ENCODE results near the gene SGCA. TPM values are rescaled to one million over a fixed set of nuclear protein-coding genes. Genes with fewer than 3 reads are reported as not detected.

SGCA gene
- polyA plus RNA-seq, 1 donor (not counting 4 experiments of a cell fraction or from before 2014, with no cell fraction given) = not detected

- Histone ChIP-seq H3K9ac (ENCODE audit: control insufficient read depth, extremely low read depth, insufficient read depth, low read length) (no peak overlapping the region), H3K79me2 (ENCODE audit: control insufficient read depth, insufficient read depth, low read length) (no peaks in the 10 kb centered on the region), H3K9me3 (ENCODE audit: control insufficient read depth, low read depth, low read length) (no peaks in the 10 kb centered on the region), H3K27ac (ENCODE audit: control insufficient read depth, insufficient read depth, low read length) (no peak overlapping the region), H3K27me3 (ENCODE audit: control insufficient read depth, extremely low read depth, insufficient read depth, low read length) (no peaks in the 10 kb centered on the region), H3K36me3 (ENCODE audit: control insufficient read depth in 2 of 2, extremely low read depth in 1 of 2, insufficient read depth in 2 of 2, low read length in 2 of 2) (peaks cover 47 to 55% of the 10 kb centered on the region in 2 experiments), H3K4me2 (ENCODE audit: control insufficient read depth, extremely low read depth, insufficient read depth, low read depth, low read length) (no peak overlapping the region), H3K4me3 (ENCODE audit: control insufficient read depth in 2 of 3, extremely low read depth in 1 of 3, insufficient read depth in 2 of 3, low read depth in 1 of 3, low read length in 3 of 3) (no peak overlapping the region), H3K9me1 (ENCODE audit: control insufficient read depth, extremely low read depth, insufficient read depth, low read length) (no peaks in the 10 kb centered on the region), H4K20me1 (ENCODE audit: control insufficient read depth, extremely low read depth, insufficient read depth, low read length) (peaks cover 4% of the 10 kb centered on the region), H2AFZ (ENCODE audit: control insufficient read depth, low read length) (no peak overlapping the region), H3K4me1 (ENCODE audit: control insufficient read depth, extremely low read depth, insufficient read depth, low read length) (no peaks in the 10 kb centered on the region)
- DNase-seq (ENCODE audit: low read depth, low spot score) (no peak), FAIRE-seq (no peak)
- dilution Hi-C loops (cut with MboI; ENCODE audit: extremely low pct_ligation_motif_present, low sequenced_read_pairs) = no loop called here
- no peak for TF ChIP-seq EZH2 (IDR thresholded peaks at IDR 0.05; ENCODE audit: low read length)
- TF ChIP-seq, protein P1, sequence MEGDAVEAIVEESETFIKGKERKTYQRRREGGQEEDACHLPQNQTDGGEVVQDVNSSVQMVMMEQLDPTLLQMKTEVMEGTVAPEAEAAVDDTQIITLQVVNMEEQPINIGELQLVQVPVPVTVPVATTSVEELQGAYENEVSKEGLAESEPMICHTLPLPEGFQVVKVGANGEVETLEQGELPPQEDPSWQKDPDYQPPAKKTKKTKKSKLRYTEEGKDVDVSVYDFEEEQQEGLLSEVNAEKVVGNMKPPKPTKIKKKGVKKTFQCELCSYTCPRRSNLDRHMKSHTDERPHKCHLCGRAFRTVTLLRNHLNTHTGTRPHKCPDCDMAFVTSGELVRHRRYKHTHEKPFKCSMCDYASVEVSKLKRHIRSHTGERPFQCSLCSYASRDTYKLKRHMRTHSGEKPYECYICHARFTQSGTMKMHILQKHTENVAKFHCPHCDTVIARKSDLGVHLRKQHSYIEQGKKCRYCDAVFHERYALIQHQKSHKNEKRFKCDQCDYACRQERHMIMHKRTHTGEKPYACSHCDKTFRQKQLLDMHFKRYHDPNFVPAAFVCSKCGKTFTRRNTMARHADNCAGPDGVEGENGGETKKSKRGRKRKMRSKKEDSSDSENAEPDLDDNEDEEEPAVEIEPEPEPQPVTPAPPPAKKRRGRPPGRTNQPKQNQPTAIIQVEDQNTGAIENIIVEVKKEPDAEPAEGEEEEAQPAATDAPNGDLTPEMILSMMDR (optimal IDR thresholded peaks at IDR 0.05 in 1 of 3, IDR thresholded peaks at IDR 0.05 in 1 of 3, conservative IDR thresholded peaks at IDR 0.05 in 1 of 3; ENCODE audit: extremely low read depth in 1 of 3, insufficient read depth in 2 of 3, low read length in 3 of 3) = no peak
Measured at GRCh38 chr17:50136096-50136687, 29.6 kb upstream of the SGCA start.

- no peak overlapping the region for H3K9ac ChIP-seq (ENCODE audit: control insufficient read depth, extremely low read depth, insufficient read depth, low read length)
- H3K36me3 ChIP-seq (ENCODE audit: control insufficient read depth in 2 of 2, extremely low read depth in 1 of 2, insufficient read depth in 2 of 2, low read length in 2 of 2) = peaks cover 47 to 62% of the 10 kb centered on the region in 2 experiments
- FAIRE-seq = no peak
- dilution Hi-C loops (cut with MboI; ENCODE audit: extremely low pct_ligation_motif_present, low sequenced_read_pairs) = no loop called here
- H3K4me2 ChIP-seq (ENCODE audit: control insufficient read depth, extremely low read depth, insufficient read depth, low read depth, low read length) = no peak overlapping the region
- no peaks in the 10 kb centered on the region for H3K4me1 ChIP-seq (ENCODE audit: control insufficient read depth, extremely low read depth, insufficient read depth, low read length)
- TF ChIP-seq EZH2 (IDR thresholded peaks at IDR 0.05; ENCODE audit: low read length) = no peak
- TF ChIP-seq, protein P1 (optimal IDR thresholded peaks at IDR 0.05 in 1 of 3, IDR thresholded peaks at IDR 0.05 in 1 of 3, conservative IDR thresholded peaks at IDR 0.05 in 1 of 3; ENCODE audit: extremely low read depth in 1 of 3, insufficient read depth in 2 of 3, low read length in 3 of 3) = no peak
- no peaks in the 10 kb centered on the region for H3K27me3 ChIP-seq (ENCODE audit: control insufficient read depth, extremely low read depth, insufficient read depth, low read length)
- peaks cover 4% of the 10 kb centered on the region for H4K20me1 ChIP-seq (ENCODE audit: control insufficient read depth, extremely low read depth, insufficient read depth, low read length)
- no peaks in the 10 kb centered on the region for H3K9me3 ChIP-seq (ENCODE audit: control insufficient read depth, low read depth, low read length)
- no peak overlapping the region for H3K27ac ChIP-seq (ENCODE audit: control insufficient read depth, insufficient read depth, low read length)
- H3K79me2 ChIP-seq (ENCODE audit: control insufficient read depth, insufficient read depth, low read length) = no peaks in the 10 kb centered on the region
- DNase-seq (ENCODE audit: low read depth, low spot score) = no peak
- no peak overlapping the region for H2AFZ ChIP-seq (ENCODE audit: control insufficient read depth, low read length)
- no peaks in the 10 kb centered on the region for H3K9me1 ChIP-seq (ENCODE audit: control insufficient read depth, extremely low read depth, insufficient read depth, low read length)
- H3K4me3 ChIP-seq (ENCODE audit: control insufficient read depth in 2 of 3, extremely low read depth in 1 of 3, insufficient read depth in 2 of 3, low read depth in 1 of 3, low read length in 3 of 3) = no peak overlapping the region
Measured at GRCh38 chr17:50137042-50137441, 28.8 kb upstream of the SGCA start.

All from keratinocyte (primary cell).